ENCODE results near the gene ALDH16A1. TPM values are rescaled to one million over a fixed set of nuclear protein-coding genes. Genes with fewer than 3 reads are reported as not detected.

Gene ALDH16A1
- total and polyA plus RNA-seq, 4 experiments from 2014 or later = 28.4 to 40.1 (median 32.1) TPM

DNA sequence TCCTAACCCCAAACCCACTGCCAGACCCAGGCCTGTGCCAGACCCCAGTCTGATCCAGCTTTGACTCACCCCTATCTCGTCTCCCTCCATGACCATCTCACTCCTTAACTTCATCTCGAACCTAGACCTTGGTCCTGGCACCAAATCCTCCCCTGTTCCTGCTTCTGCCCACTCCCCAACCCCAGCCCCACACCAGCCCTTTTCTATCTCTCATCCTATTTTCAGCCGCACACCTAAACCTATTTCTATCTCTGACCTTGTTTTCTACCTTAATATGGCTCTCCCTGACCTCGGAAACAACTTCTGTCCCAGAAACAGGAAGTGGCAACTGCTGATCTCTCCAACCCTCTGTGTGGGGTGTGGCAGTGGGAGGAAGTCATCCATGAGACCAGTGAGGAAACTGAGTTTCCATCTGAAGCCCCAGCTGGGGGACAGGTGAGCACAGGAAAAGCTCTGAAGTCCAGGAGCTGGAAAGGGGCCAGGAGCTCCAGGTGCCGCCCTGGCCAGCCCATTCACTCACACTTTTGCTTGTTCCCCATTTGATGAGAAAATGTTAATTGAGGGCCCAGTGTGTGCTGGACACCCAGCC is 43.5 kb upstream of the ALDH16A1 start:
- Histone ChIP-seq H3K4me1 (ENCODE audit: insufficient read depth, low read length) (peaks cover 62% of the 10 kb centered on the region), H3K27ac (ENCODE audit: low read depth, low read length) (peak overlapping the region; percentile 34), H3K4me3 (ENCODE audit: low read length in 2 of 2) (peak overlapping the region in 1 of 2 donors; percentile 34), H3K36me3 (ENCODE audit: insufficient read depth, low read length) (no peaks in the 10 kb centered on the region), H3K27me3 (ENCODE audit: insufficient read depth, low read length) (no peaks in the 10 kb centered on the region), H3K9me3 (ENCODE audit: control insufficient read depth in 1 of 2, low read length in 2 of 2) (no peaks in the 10 kb centered on the region)
- CTCF ChIA-PET (ENCODE audit: partially characterized antibody) = interaction anchor here (0.8 to 1.7 kb wide), 6 partner anchors 14 to 265 kb away, joined by 3 to 7 read pairs (median 3); partner anchors contain the start of gene GFY
- DNase-seq = peak in 4 of 5 donors; percentile 34 to 46 (median 42)
- intact Hi-C loops (cut with micrococcal nuclease) = loop anchor here (2.0 kb wide), 1 partner anchor 19 kb away; no protein-coding TSS in a partner anchor
- H3K36me3 Mint-ChIP-seq = no peaks in the 10 kb centered on the region
- H3K27ac Mint-ChIP-seq = peak overlapping the region; percentile 76 to 96 (median 92)
- no peaks in the 10 kb centered on the region for H3K9me3 Mint-ChIP-seq
- H3K4me1 Mint-ChIP-seq = peaks cover 37 to 76% (median 55%) of the 10 kb centered on the region in 4 donors
- peak overlapping the region; percentile 60 to 83 (median 68) for H3K4me3 Mint-ChIP-seq
- POLR2A ChIA-PET (ENCODE audit: partially characterized antibody) = interaction anchor here (0.6 to 2.8 kb wide), 15 partner anchors 12 to 149 kb away, joined by 3 to 17 read pairs (median 3); partner anchors contain the start of genes ALDH16A1, CD37, GFY and PTH2
- H3K27me3 Mint-ChIP-seq = no peaks in the 10 kb centered on the region

DNA sequence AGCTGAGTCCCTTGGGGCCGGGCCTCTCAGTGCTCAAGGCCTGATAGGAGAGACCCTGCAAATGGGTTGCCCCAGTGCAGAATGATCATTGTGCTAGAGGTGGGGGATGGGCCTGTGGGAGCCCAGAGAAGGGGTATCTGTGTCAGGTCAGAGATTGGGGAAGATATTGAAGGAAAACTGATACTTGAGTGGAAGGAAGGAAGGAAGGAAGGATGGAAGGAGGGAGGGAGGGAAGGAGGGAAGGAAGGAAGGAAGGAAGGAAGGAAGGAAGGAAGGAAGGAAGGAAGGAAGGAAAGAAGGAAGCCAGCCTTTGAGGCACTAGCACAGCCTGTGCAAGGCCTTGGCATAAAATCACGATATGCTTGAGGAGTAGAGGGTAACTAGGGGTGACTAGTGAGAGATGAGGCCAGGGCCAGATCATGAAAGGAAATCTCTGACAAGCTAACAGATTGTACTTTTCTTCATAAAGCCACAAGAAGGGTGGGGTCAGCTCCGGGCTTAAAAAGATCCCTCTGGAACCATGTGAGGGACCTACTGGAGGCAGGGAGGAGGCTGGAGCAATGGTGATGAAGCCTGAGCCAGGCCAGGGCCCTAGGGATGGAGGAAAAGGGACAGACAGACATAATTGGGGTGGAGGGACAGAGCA is 41.2 kb upstream of the ALDH16A1 start:
- no peak for DNase-seq
- peaks cover 55% of the 10 kb centered on the region for H3K4me1 ChIP-seq (ENCODE audit: insufficient read depth, low read length)
- Mint-ChIP-seq H3K36me3 (no peaks in the 10 kb centered on the region), H3K27me3 (peaks cover 0 to 2% of the 10 kb centered on the region in 2 donors), H3K4me1 (peaks cover 37 to 62% (median 51%) of the 10 kb centered on the region in 4 donors), H3K9me3 (no peaks in the 10 kb centered on the region), H3K27ac (peak overlapping the region; percentile 19 to 87 (median 67)), H3K4me3 (peak overlapping the region in 3 of 8 donors; percentile 20 to 36 (median 21))
- no peak overlapping the region for H3K4me3 ChIP-seq (ENCODE audit: low read length in 2 of 2)
- intact Hi-C loops (cut with micrococcal nuclease) = no loop called here
- H3K27me3 ChIP-seq (ENCODE audit: insufficient read depth, low read length) = no peaks in the 10 kb centered on the region
- POLR2A ChIA-PET (ENCODE audit: partially characterized antibody) = interaction anchor here (0.9 to 2.2 kb wide), 5 partner anchors 9 to 59 kb away, joined by 3 to 10 read pairs (median 4); partner anchors contain the start of genes GFY and PTH2
- H3K36me3 ChIP-seq (ENCODE audit: insufficient read depth, low read length) = no peaks in the 10 kb centered on the region
- CTCF ChIA-PET (ENCODE audit: partially characterized antibody) = interaction anchor here (1.0 to 1.8 kb wide), 5 partner anchors 9 to 65 kb away, joined by 3 to 6 read pairs (median 5); no protein-coding TSS in a partner anchor
- H3K27ac ChIP-seq (ENCODE audit: low read depth, low read length) = no peak overlapping the region
- H3K9me3 ChIP-seq (ENCODE audit: control insufficient read depth in 1 of 2, low read length in 2 of 2) = no peaks in the 10 kb centered on the region

DNA sequence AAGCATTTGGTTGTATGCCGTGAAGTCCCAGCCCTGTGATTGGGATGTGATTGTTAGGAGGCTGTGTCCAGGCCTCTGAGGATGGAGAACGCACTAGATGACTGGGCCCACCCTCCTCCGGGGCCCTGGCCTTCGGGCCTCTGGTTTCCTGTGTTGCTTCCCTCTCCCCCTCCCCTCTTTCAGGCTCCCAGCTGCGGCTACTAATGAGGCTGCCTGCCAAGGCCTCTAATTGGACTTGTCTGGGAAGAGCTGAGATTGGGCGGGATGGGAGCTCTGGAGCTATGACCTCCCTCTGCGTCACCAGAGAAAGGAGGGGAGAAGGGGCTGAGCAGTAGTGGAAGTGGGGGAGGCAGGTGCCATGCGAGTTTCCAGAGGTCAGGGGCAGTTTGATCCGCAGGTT is 39.7 kb upstream of the ALDH16A1 start:
- CTCF ChIA-PET (ENCODE audit: partially characterized antibody) = interaction anchor here (1.3 kb wide), 1 partner anchor 21 kb away, joined by 3 read pairs; no protein-coding TSS in a partner anchor
- H3K27ac Mint-ChIP-seq = peak overlapping the region in 1 of 7 donors; percentile 36
- Histone ChIP-seq H3K36me3 (ENCODE audit: insufficient read depth, low read length) (no peaks in the 10 kb centered on the region), H3K4me1 (ENCODE audit: insufficient read depth, low read length) (peaks cover 39% of the 10 kb centered on the region), H3K27me3 (ENCODE audit: insufficient read depth, low read length) (no peaks in the 10 kb centered on the region), H3K4me3 (ENCODE audit: low read length in 2 of 2) (no peak overlapping the region), H3K9me3 (ENCODE audit: control insufficient read depth in 1 of 2, low read length in 2 of 2) (no peaks in the 10 kb centered on the region), H3K27ac (ENCODE audit: low read depth, low read length) (no peak overlapping the region)
- H3K4me1 Mint-ChIP-seq = peaks cover 30 to 47% (median 40%) of the 10 kb centered on the region in 4 donors
- peaks cover 0 to 6% of the 10 kb centered on the region in 2 donors for H3K27me3 Mint-ChIP-seq
- no peaks in the 10 kb centered on the region for H3K9me3 Mint-ChIP-seq
- DNase-seq = no peak
- intact Hi-C loops (cut with micrococcal nuclease) = no loop called here
- POLR2A ChIA-PET (ENCODE audit: partially characterized antibody) = interaction anchor here (1.1 kb wide), 1 partner anchor 12 kb away, joined by 4 read pairs; the partner anchor contains the start of gene GFY
- H3K36me3 Mint-ChIP-seq = no peaks in the 10 kb centered on the region
- no peak overlapping the region for H3K4me3 Mint-ChIP-seq

DNA sequence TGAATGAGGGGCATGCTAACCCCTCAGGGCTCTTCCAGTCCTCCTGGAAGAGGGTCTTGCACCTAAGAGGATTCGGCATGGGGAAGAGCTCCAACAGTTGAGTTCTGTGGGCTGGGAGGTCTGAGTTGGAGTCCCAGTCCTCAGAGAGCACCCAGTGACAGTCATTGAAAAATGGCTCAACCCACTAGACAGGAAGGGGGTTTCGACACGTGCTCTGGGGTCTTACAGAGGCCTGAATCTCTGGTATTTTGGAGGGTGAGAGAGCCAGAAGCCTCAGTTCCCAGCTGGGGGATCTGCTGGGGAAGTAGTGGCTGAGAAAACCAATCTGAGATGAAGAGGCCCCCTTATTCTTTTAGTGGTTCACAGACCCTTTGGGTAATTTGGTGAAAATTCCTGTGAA is 38.8 kb upstream of the ALDH16A1 start:
- H3K27me3 ChIP-seq (ENCODE audit: insufficient read depth, low read length) = no peaks in the 10 kb centered on the region
- H3K4me3 ChIP-seq (ENCODE audit: low read length in 2 of 2) = no peak overlapping the region
- H3K36me3 ChIP-seq (ENCODE audit: insufficient read depth, low read length) = no peaks in the 10 kb centered on the region
- intact Hi-C loops (cut with micrococcal nuclease) = no loop called here
- Mint-ChIP-seq H3K4me1 (peaks cover 25 to 38% (median 32%) of the 10 kb centered on the region in 4 donors), H3K27ac (no peak overlapping the region), H3K9me3 (no peaks in the 10 kb centered on the region), H3K27me3 (peaks cover 6 to 11% of the 10 kb centered on the region in 2 donors), H3K4me3 (no peak overlapping the region), H3K36me3 (no peaks in the 10 kb centered on the region)
- ChIA-PET POLR2A (ENCODE audit: partially characterized antibody) (interaction anchor here (0.7 kb wide), 1 partner anchor 23 kb away, joined by 3 read pairs; no protein-coding TSS in a partner anchor), CTCF (ENCODE audit: partially characterized antibody) (no interaction called here)
- H3K4me1 ChIP-seq (ENCODE audit: insufficient read depth, low read length) = peaks cover 30% of the 10 kb centered on the region
- DNase-seq = peak in 1 of 5 donors; percentile 3
- no peak overlapping the region for H3K27ac ChIP-seq (ENCODE audit: low read depth, low read length)
- H3K9me3 ChIP-seq (ENCODE audit: control insufficient read depth in 1 of 2, low read length in 2 of 2) = no peaks in the 10 kb centered on the region

DNA sequence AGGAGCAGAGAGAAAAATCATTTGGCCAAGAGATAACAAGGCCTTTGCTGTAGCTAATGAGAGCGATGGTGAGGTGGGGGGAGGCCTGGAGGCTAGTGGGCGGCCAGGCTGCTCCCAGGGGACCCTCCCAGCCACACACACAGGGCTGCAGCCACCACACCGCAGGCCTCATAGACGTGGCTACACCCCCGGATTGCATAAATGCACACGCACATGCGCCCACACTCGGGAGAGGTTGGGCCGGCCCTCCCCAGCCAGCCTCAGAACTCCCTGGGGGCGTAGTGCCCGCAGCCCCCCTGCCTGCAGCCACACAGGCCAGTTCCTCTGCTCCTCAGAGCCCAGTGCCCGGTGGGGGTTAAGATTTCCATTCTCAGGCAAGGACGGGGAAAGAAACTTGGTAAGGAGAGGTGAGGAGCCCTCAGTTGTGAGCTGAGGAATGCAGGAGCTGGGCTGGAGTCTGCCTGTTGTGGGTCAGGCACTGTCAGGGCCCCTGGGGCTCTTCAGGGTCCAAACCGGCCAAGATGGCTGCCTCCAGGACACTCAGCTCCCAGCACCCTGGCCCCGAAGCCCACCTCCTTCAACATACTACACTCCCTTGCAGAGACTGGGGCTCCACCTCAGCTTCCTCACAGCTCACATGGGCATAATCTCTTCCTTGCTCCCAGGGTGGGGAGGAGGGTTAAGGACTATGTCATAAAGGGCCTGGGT is 37.8 kb upstream of the ALDH16A1 start:
- no peaks in the 10 kb centered on the region for H3K9me3 Mint-ChIP-seq
- peak in 1 of 5 donors; percentile 23 for DNase-seq
- H3K36me3 Mint-ChIP-seq = no peaks in the 10 kb centered on the region
- peaks cover 17 to 38% (median 24%) of the 10 kb centered on the region in 4 donors for H3K4me1 Mint-ChIP-seq
- Histone ChIP-seq H3K36me3 (ENCODE audit: insufficient read depth, low read length) (no peaks in the 10 kb centered on the region), H3K9me3 (ENCODE audit: control insufficient read depth in 1 of 2, low read length in 2 of 2) (no peaks in the 10 kb centered on the region), H3K27me3 (ENCODE audit: insufficient read depth, low read length) (peaks cover 8% of the 10 kb centered on the region), H3K4me1 (ENCODE audit: insufficient read depth, low read length) (peaks cover 20% of the 10 kb centered on the region), H3K27ac (ENCODE audit: low read depth, low read length) (no peak overlapping the region), H3K4me3 (ENCODE audit: low read length in 2 of 2) (no peak overlapping the region)
- H3K27me3 Mint-ChIP-seq = peaks cover 16 to 17% of the 10 kb centered on the region in 2 donors
- H3K27ac Mint-ChIP-seq = no peak overlapping the region
- ChIA-PET POLR2A (ENCODE audit: partially characterized antibody) (interaction anchor here (1.5 kb wide), 1 partner anchor 8 kb away, joined by 4 read pairs; no protein-coding TSS in a partner anchor), CTCF (ENCODE audit: partially characterized antibody) (interaction anchor here (1.4 kb wide), 1 partner anchor 22 kb away, joined by 3 read pairs; no protein-coding TSS in a partner anchor)
- intact Hi-C loops (cut with micrococcal nuclease) = no loop called here
- no peak overlapping the region for H3K4me3 Mint-ChIP-seq

DNA sequence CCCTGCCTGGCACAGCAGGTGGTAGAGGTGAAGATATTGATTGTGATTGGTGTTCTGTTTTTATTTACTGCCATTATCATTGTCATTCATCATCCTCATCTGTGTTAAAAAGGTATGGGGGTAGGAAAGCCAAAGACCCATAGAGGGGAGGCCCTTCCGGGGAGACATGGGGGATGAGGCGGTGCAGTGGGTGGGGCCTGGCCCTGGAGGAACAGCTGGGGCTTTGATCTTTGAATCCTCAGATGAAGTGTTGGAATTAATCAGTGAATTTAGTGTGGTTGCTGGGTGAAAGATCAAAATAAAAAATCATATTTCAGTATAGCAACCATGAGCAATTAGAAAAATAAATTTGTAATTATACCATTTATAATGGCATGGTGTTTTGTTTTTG is 37.2 kb upstream of the ALDH16A1 start:
- peak in 1 of 5 donors; percentile 37 for DNase-seq
- H3K27ac ChIP-seq (ENCODE audit: low read depth, low read length) = no peak overlapping the region
- Mint-ChIP-seq H3K4me1 (peaks cover 17 to 41% (median 25%) of the 10 kb centered on the region in 4 donors), H3K36me3 (no peaks in the 10 kb centered on the region), H3K27me3 (peaks cover 22 to 23% of the 10 kb centered on the region in 2 donors), H3K27ac (peak overlapping the region in 1 of 7 donors; percentile 72), H3K9me3 (no peaks in the 10 kb centered on the region), H3K4me3 (no peak overlapping the region)
- POLR2A ChIA-PET (ENCODE audit: partially characterized antibody) = interaction anchor here (1.5 kb wide), 1 partner anchor 9 kb away, joined by 4 read pairs; no protein-coding TSS in a partner anchor
- CTCF ChIA-PET (ENCODE audit: partially characterized antibody) = interaction anchor here (0.6 to 1.4 kb wide), 2 partner anchors 23 to 50 kb away, joined by 3 read pairs; no protein-coding TSS in a partner anchor
- no peaks in the 10 kb centered on the region for H3K9me3 ChIP-seq (ENCODE audit: control insufficient read depth in 1 of 2, low read length in 2 of 2)
- H3K4me3 ChIP-seq (ENCODE audit: low read length in 2 of 2) = no peak overlapping the region
- intact Hi-C loops (cut with micrococcal nuclease) = no loop called here
- H3K27me3 ChIP-seq (ENCODE audit: insufficient read depth, low read length) = peaks cover 12% of the 10 kb centered on the region
- peaks cover 19% of the 10 kb centered on the region for H3K4me1 ChIP-seq (ENCODE audit: insufficient read depth, low read length)
- no peaks in the 10 kb centered on the region for H3K36me3 ChIP-seq (ENCODE audit: insufficient read depth, low read length)

All from CD4-positive, alpha-beta memory T cell (primary cell).